GM12878 (cell line): ENCODE data around the gene JPT1. TPM values are rescaled to one million over a fixed set of nuclear protein-coding genes. Genes with fewer than 3 reads are reported as not detected.

Source experiments
- ATAC-seq: fragments of 200-7000 bp; cut with Tn5 transposase; 3 replicates; pipeline ENCODE4 v1.9.1; 2020; ENCODE audit warnings: mild to moderate bottlenecking, moderate library complexity
- BruUV-seq: library from RNA; stranded (reverse); fragments of 400-500 nt; replicated peaks from 2 replicates; lab custom pipeline; 2021; lab: Mats Ljungman, UMichigan
- CTCF ChIA-PET: fragments of 300-600 bp; sonication (Branson Sonifier 250); formaldehyde crosslinking; extraction: SDS; loops from one replicate; lab custom pipeline; 2021; ENCODE audit warnings: inconsistent platforms; lab: Yijun Ruan, JAX
- POLR2A ChIA-PET: fragments of 350-600 bp; formaldehyde crosslinking; extraction: SDS; loops from one replicate; lab custom pipeline; 2021; ENCODE audit warnings: inconsistent platforms; lab: Charles Lee
- RAD21 ChIA-PET: fragments of 300-600 bp; sonication (Branson Sonifier 250); formaldehyde crosslinking; loops from one replicate; lab custom pipeline; 2023; ENCODE audit warnings: antibody characterized with exemption; ENCODE audit not compliant: unreplicated experiment; lab: Charles Lee
- SMC1A ChIA-PET: fragments of 300-600 bp; sonication (Branson Sonifier 250); formaldehyde crosslinking; loops from one replicate; lab custom pipeline; 2023; ENCODE audit not compliant: unreplicated experiment, uncharacterized antibody; lab: Charles Lee
- DNase-seq: peaks from one replicate; pipeline ENCODE4 v3.0.0-alpha.2; 2011; ENCODE audit warnings: low read depth, low spot score
- FAIRE-seq: peaks from 3 replicates; lab custom pipeline; 2011; peaks lifted over from hg19 to GRCh38; lab: Jason Lieb, UNC
- H2AFZ ChIP-seq: 2 replicates; pipeline ENCODE4 v1.6.0; 2011; ENCODE audit warnings: low read depth, low read length, control low read depth; ENCODE audit not compliant: control insufficient read depth
- H3K27ac ChIP-seq: 2 replicates; pipeline ENCODE4 v1.5.1; 2011; ENCODE audit warnings: control low read depth; ENCODE audit not compliant: control insufficient read depth, insufficient read depth
- H3K27me3 ChIP-seq, 2 experiments: replicated peaks in 1 of 2; 2 replicates each; pipeline versions ENCODE4 v1.6.0 to v1.6.1; 2011; ENCODE audit warnings: low read length in 1 of 2; ENCODE audit not compliant: control insufficient read depth in 2 of 2, insufficient read depth in 2 of 2
- H3K36me3 ChIP-seq, 2 experiments: 2 replicates each; pipeline ENCODE4 v1.5.1; 2011; ENCODE audit warnings: low read length in 1 of 2; ENCODE audit not compliant: control insufficient read depth in 2 of 2, insufficient read depth in 2 of 2
- H3K4me1 ChIP-seq: 2 replicates; pipeline ENCODE4 v1.6.1; 2011; ENCODE audit warnings: mild to moderate bottlenecking, low read length, moderate library complexity, mixed read lengths; ENCODE audit not compliant: control insufficient read depth, insufficient read depth
- H3K4me2 ChIP-seq: 2 replicates; pipeline ENCODE4 v1.6.0; 2011; ENCODE audit warnings: control low read depth; ENCODE audit not compliant: control insufficient read depth, insufficient read depth
- H3K4me3 ChIP-seq: fragments of 200-600 bp; sonication (generic); 2 replicates; pipeline ENCODE4 v1.5.1; 2016
- H3K79me2 ChIP-seq: 2 replicates; pipeline ENCODE4 v1.6.0; 2011; ENCODE audit warnings: low read length; ENCODE audit not compliant: control insufficient read depth, insufficient read depth
- H3K9ac ChIP-seq: 2 replicates; pipeline ENCODE4 v1.8.0; 2011; ENCODE audit warnings: low read length, control low read depth, mixed read lengths; ENCODE audit not compliant: control insufficient read depth, insufficient read depth
- H3K9me3 ChIP-seq: replicated peaks from 3 replicates; pipeline ENCODE4 v1.5.1; 2011; ENCODE audit warnings: mild to moderate bottlenecking, low read length; ENCODE audit not compliant: control insufficient read depth, insufficient read depth
- H4K20me1 ChIP-seq: 2 replicates; pipeline ENCODE4 v1.6.0; 2011; ENCODE audit not compliant: control insufficient read depth, insufficient read depth
- BRCA1 ChIP-seq: IDR thresholded peaks from 2 replicates; pipeline ENCODE4 v1.6.1; 2011; ENCODE audit warnings: low read depth, low read length, improper control_type of control experiment
- IKZF1 ChIP-seq: fragments of 450-650 bp; conservative IDR thresholded peaks from 2 replicates; pipeline ENCODE4 v1.6.1; 2017; ENCODE audit warnings: antibody characterized with exemption, mild to moderate bottlenecking
- IRF4 ChIP-seq: IDR thresholded peaks from 2 replicates; pipeline ENCODE4 v1.6.1; 2011; ENCODE audit warnings: low read depth, low read length
- MEF2A ChIP-seq: IDR thresholded peaks from 2 replicates; pipeline ENCODE4 v1.6.1; 2011; ENCODE audit warnings: low read depth, mild to moderate bottlenecking, low read length, moderate library complexity; ENCODE audit not compliant: insufficient read depth
- RAD51 ChIP-seq: fragments of 450-650 bp; IDR thresholded peaks from 2 replicates; pipeline ENCODE4 v1.6.1; 2016; ENCODE audit warnings: moderate library complexity, mild to moderate bottlenecking, inconsistent platforms
- SIX5 ChIP-seq: IDR thresholded peaks from 2 replicates; pipeline ENCODE4 v1.6.1; 2011; ENCODE audit warnings: mild to moderate bottlenecking, low read depth, low read length, moderate library complexity; ENCODE audit not compliant: severe bottlenecking
- SREBF2 ChIP-seq: IDR thresholded peaks from 2 replicates; pipeline ENCODE4 v1.6.1; 2012; ENCODE audit warnings: mild to moderate bottlenecking, low read length
- ZZZ3 ChIP-seq: IDR thresholded peaks from 2 replicates; pipeline ENCODE4 v1.6.1; 2011; ENCODE audit warnings: low read depth; ENCODE audit not compliant: control insufficient read depth, insufficient read length
- WGBS: methylation state at CpG from one replicate; pipeline ENCODE4 v1.1.6; 2016; ENCODE audit warnings: low lambda C conversion rate; ENCODE audit not compliant: insufficient replicate concordance, insufficient coverage; ENCODE audit errors: missing lambda C conversion rate; 5-methylcytosine and 5-hydroxymethylcytosine counted together
- in situ Hi-C: fragments of 300-500 bp; cut with MboI; formaldehyde crosslinking; loops from 9 replicates; pipeline ENCODE4 v1.14.3; 2018; ENCODE audit warnings: mixed read lengths
- intact Hi-C: fragments of 100-400 bp; cut with micrococcal nuclease; formaldehyde crosslinking; loops from one replicate; pipeline ENCODE4 v1.14.2; 2022; ENCODE audit not compliant: unreplicated experiment
- polyA plus RNA-seq, 11 experiments: library from polyadenylated mRNA; depleted of rRNA in 4 of 11; unstranded in 6 of 11; stranded (reverse) in 5 of 11; fragments of >200 nt; fragmentation: Nextera tagmentation in 4 of 11; fragmentation: Illumina TruSeq in 1 of 11; extraction: Ambion mirVana in 4 of 11; extraction: Trizol in 1 of 11; gene quantifications; 1 replicate in 1 of 11; 2 replicates in 10 of 11; pipeline versions ENCODE4 v1.2.1 to v1.2.3, GENCODE V29; 2011 to 2016; ENCODE audit warnings: inconsistent platforms in 2 of 11, missing spikeins in 2 of 11, low read depth in 1 of 11
- total RNA-seq, 4 experiments: library from RNA; depleted of rRNA in 3 of 4; stranded (reverse); fragments of >200 nt in 3 of 4; fragmentation: Illumina TruSeq in 1 of 4; extraction: Trizol in 1 of 4; gene quantifications; 2 replicates each; pipeline versions ENCODE4 v1.2.1 to v1.2.3, GENCODE V29; 2013 to 2021

JPT1 gene
- total and polyA plus RNA-seq, 10 of the 15 experiments (the other 5 are each of a cell fraction or from before 2014, with no cell fraction given): 79.7 to 651 (median 323) TPM

- TF ChIP-seq MEF2A (no peak), ZZZ3 (no peak), IRF4 (no peak)
- TF ChIP-seq, all 136 proteins: peak for 0
These were observed 6.3 kb downstream of the JPT1 start (continued) for GRCh38 chr17:75147878-75148546.

DNA sequence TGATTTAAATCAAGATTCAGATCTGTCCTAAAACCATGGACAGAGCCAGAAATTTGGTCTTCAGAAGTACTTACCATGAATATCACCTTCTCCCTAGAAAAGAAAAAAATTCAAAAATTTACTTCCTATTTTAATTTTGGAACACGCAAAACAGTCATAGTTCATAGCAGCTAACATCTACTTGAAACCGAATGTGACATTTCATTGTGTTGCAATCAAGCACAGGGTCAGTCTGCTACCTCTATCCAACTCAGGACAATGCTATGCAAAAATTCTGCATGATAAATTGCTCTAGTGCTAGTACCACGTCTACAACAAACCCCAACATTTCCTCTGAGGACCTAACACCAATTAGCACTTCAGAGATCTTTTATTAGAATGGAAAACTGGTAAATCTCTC, 7.7 kb downstream of the JPT1 start:
- H3K4me1 ChIP-seq: 0 out of 2 replicates have a peak, but pooled peaks cover under 1% of the 10 kb centered on the region
- H3K79me2 ChIP-seq: peaks cover 36% of the 10 kb centered on the region
- CTCF ChIA-PET: interaction anchor here (2.4 kb wide), 1 partner anchor 16 kb away, joined by 8 read pairs; the partner anchor contains the start of gene NT5C

More for the DNA sequence above, 7.7 kb downstream of the JPT1 start:
- Histone ChIP-seq H3K4me3 (no peak overlapping the region), H2AFZ (no peak overlapping the region), H3K27ac (no peak overlapping the region), H3K9me3 (no peaks in the 10 kb centered on the region), H3K27me3 (no peaks in the 10 kb centered on the region), H3K4me2 (no peak overlapping the region), H3K36me3 (peaks cover 28 to 32% of the 10 kb centered on the region in 2 experiments; a peak in 3 of 4 replicates), H4K20me1 (no peaks in the 10 kb centered on the region), H3K9ac (no peak overlapping the region)
- no peak for ATAC-seq
- in situ Hi-C loops (no loop called here), intact Hi-C loops (no loop called here)
- RAD21 ChIA-PET: interaction anchor here (0.8 kb wide), 1 partner anchor 25 kb away, joined by 5 read pairs; no protein-coding TSS in a partner anchor
- TF ChIP-seq BRCA1 (no peak), IKZF1 (no peak), SIX5 (no peak), SREBF2 (no peak), RAD51 (no peak)
- no TSS peak for BruUV-seq
- POLR2A ChIA-PET: interaction anchor here (1.5 kb wide), 1 partner anchor 22 kb away, joined by 4 read pairs; no protein-coding TSS in a partner anchor
- SMC1A ChIA-PET: no interaction called here
- 67% methylated on average over 3 of the region's 3 CpGs for WGBS
- no peak for FAIRE-seq
- no peak for DNase-seq
